ENCODE results near the gene MICALL2.

- no peak for TF ChIP-seq GABPA (IDR thresholded peaks at IDR 0.05; ENCODE audit: low read depth)
- TF ChIP-seq CTCF (IDR thresholded peaks at IDR 0.05), result no peak
- TF ChIP-seq SIN3A (IDR thresholded peaks at IDR 0.05; ENCODE audit: borderline replicate concordance, low read depth, low read length), result no peak
- no peak for TF ChIP-seq GATA2 (CRISPR knock-in tag; IDR thresholded peaks at IDR 0.05)
These were observed 14.9 kb downstream of the MICALL2 start for GRCh38 chr7:1444214-1444924.

Data from SK-N-SH (cell line).